ENCODE measurements around the gene CLCA1. TPM values are rescaled to one million over a fixed set of nuclear protein-coding genes. Genes with fewer than 3 reads are reported as not detected.

CLCA1 gene
- polyA plus RNA-seq, 1 of the 3 experiments (the other 2 are of a cell fraction) = not detected

- Histone ChIP-seq H3K9me2 (no peaks in the 10 kb centered on the region), H3K27me3 (ENCODE audit: insufficient read depth) (no peaks in the 10 kb centered on the region), H3K9me3 (no peaks in the 10 kb centered on the region), H3F3A (replicated peaks; ENCODE audit: insufficient read depth) (no peaks in the 10 kb centered on the region), H3K4me1 (ENCODE audit: control insufficient read depth in 1 of 2, insufficient read depth in 2 of 2, low read depth in 1 of 2, low read length in 1 of 2) (no peaks in the 10 kb centered on the region), H2AFZ (ENCODE audit: low read depth) (peak overlapping the region; percentile 71), H3K4me3 (ENCODE audit: low read depth in 2 of 2, low read length in 1 of 2) (no peak overlapping the region), H3K27ac (ENCODE audit: low read depth in 2 of 2, low read length in 1 of 2) (no peak overlapping the region), H3K9ac (no peak overlapping the region), H3K36me3 (replicated peaks in 1 of 2; ENCODE audit: control insufficient read depth in 1 of 2, insufficient read depth in 2 of 2, low read length in 1 of 2) (no peaks in the 10 kb centered on the region), H3K4me2 (no peak overlapping the region), H4K20me1 (ENCODE audit: insufficient read depth) (no peaks in the 10 kb centered on the region), H3K79me2 (ENCODE audit: insufficient read depth) (no peaks in the 10 kb centered on the region)
- DNase-seq = no peak
- TF ChIP-seq NFIC (IDR thresholded peaks at IDR 0.05; ENCODE audit: borderline replicate concordance) (no peak), POLR2AphosphoS5 (IDR thresholded peaks at IDR 0.05; ENCODE audit: low read depth, low read length) (no peak), RXRA (IDR thresholded peaks at IDR 0.05; ENCODE audit: borderline replicate concordance, low read depth) (no peak), TAF1 (IDR thresholded peaks at IDR 0.05; ENCODE audit: borderline replicate concordance, low read depth, low read length) (no peak), TCF12 (IDR thresholded peaks at IDR 0.05) (no peak), FOXJ3 (CRISPR knock-in tag; IDR thresholded peaks at IDR 0.05) (no peak), MEF2A (IDR thresholded peaks at IDR 0.05; ENCODE audit: borderline replicate concordance, low read depth) (no peak), ELF1 (IDR thresholded peaks at IDR 0.05) (no peak), FOXM1 (IDR thresholded peaks at IDR 0.05; ENCODE audit: low read depth) (no peak), TEAD4 (IDR thresholded peaks at IDR 0.05; ENCODE audit: borderline replicate concordance, insufficient read depth) (no peak), SIN3A (IDR thresholded peaks at IDR 0.05; ENCODE audit: borderline replicate concordance, low read depth, low read length) (no peak), GABPA (IDR thresholded peaks at IDR 0.05; ENCODE audit: low read depth) (no peak), EZH2phosphoT487 (IDR thresholded peaks at IDR 0.05; ENCODE audit: borderline replicate concordance, low read depth) (no peak)
- TF ChIP-seq, protein P1, sequence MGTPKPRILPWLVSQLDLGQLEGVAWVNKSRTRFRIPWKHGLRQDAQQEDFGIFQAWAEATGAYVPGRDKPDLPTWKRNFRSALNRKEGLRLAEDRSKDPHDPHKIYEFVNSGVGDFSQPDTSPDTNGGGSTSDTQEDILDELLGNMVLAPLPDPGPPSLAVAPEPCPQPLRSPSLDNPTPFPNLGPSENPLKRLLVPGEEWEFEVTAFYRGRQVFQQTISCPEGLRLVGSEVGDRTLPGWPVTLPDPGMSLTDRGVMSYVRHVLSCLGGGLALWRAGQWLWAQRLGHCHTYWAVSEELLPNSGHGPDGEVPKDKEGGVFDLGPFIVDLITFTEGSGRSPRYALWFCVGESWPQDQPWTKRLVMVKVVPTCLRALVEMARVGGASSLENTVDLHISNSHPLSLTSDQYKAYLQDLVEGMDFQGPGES (IDR thresholded peaks at IDR 0.05; ENCODE audit: low read depth, low read length) = no peak
- ChIA-PET CTCF (interaction anchor here (1.2 kb wide), 1 partner anchor 43 kb away, joined by 5 read pairs; no protein-coding TSS in a partner anchor), POLR2A (no interaction called here)
- WGBS (ENCODE audit: low lambda C conversion rate) = 1% methylated on average over 3 of the region's 3 CpGs
These were observed 38.9 kb upstream of the CLCA1 start for GRCh38 chr1:86429835-86430234.

DNA sequence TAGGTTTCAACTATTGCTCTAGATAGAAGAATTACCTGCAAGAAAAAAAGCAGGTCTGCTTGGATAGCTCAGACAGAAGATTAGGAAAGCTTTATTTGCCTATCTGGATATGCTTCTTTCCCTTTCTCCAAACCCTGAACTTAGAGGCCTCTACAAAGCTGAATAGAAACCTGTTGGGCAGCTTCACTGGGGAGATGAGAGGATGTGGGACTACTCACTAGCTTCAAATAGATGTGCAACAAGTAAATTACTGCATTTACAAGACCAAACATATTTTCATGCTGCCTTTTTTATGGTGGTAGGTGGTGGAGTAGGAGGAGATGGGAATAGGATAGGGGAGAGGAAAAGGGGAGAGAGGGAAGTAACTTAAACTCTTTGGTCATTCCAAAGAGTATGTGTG lies 38.4 kb upstream of the CLCA1 start:
- H3K9me3 ChIP-seq = no peaks in the 10 kb centered on the region

More for the DNA sequence above, 38.4 kb upstream of the CLCA1 start:
- no peak overlapping the region for H3K9ac ChIP-seq
- TF ChIP-seq FOXM1 (IDR thresholded peaks at IDR 0.05; ENCODE audit: low read depth) = no peak
- no peak for TF ChIP-seq GATA2 (CRISPR knock-in tag; IDR thresholded peaks at IDR 0.05)
- TF ChIP-seq TCF12 (IDR thresholded peaks at IDR 0.05) = no peak
- TF ChIP-seq EP300 (IDR thresholded peaks at IDR 0.05; ENCODE audit: borderline replicate concordance in 1 of 2, low read depth in 1 of 2, low read length in 1 of 2) = no peak
- TF ChIP-seq POLR2AphosphoS5 (IDR thresholded peaks at IDR 0.05; ENCODE audit: low read depth, low read length) = no peak
- TF ChIP-seq, protein P2, sequence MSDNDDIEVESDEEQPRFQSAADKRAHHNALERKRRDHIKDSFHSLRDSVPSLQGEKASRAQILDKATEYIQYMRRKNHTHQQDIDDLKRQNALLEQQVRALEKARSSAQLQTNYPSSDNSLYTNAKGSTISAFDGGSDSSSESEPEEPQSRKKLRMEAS (IDR thresholded peaks at IDR 0.05; ENCODE audit: low read depth) = no peak
- no peak for TF ChIP-seq SIN3A (IDR thresholded peaks at IDR 0.05; ENCODE audit: borderline replicate concordance, low read depth, low read length)
- no peak for TF ChIP-seq YY1 (IDR thresholded peaks at IDR 0.05; ENCODE audit: low read depth)
- H3K79me2 ChIP-seq (ENCODE audit: insufficient read depth) = no peaks in the 10 kb centered on the region
- H2AFZ ChIP-seq (ENCODE audit: low read depth) = no peak overlapping the region
- POLR2A ChIA-PET = no interaction called here
- no peaks in the 10 kb centered on the region for H3K27me3 ChIP-seq (ENCODE audit: insufficient read depth)
- CTCF ChIA-PET = interaction anchor here (1.2 kb wide), 1 partner anchor 42 kb away, joined by 5 read pairs; no protein-coding TSS in a partner anchor
- H3K27ac ChIP-seq (ENCODE audit: low read depth in 2 of 2, low read length in 1 of 2) = no peak overlapping the region
- no peak overlapping the region for H3K4me2 ChIP-seq
- no peaks in the 10 kb centered on the region for H3F3A ChIP-seq (replicated peaks; ENCODE audit: insufficient read depth)
- H3K36me3 ChIP-seq (replicated peaks in 1 of 2; ENCODE audit: control insufficient read depth in 1 of 2, insufficient read depth in 2 of 2, low read length in 1 of 2) = no peaks in the 10 kb centered on the region
- H3K9me2 ChIP-seq = no peaks in the 10 kb centered on the region
- H3K4me3 ChIP-seq (ENCODE audit: low read depth in 2 of 2, low read length in 1 of 2) = no peak overlapping the region
- H4K20me1 ChIP-seq (ENCODE audit: insufficient read depth) = no peaks in the 10 kb centered on the region
- no peak for DNase-seq
- H3K4me1 ChIP-seq (ENCODE audit: control insufficient read depth in 1 of 2, insufficient read depth in 2 of 2, low read depth in 1 of 2, low read length in 1 of 2) = no peaks in the 10 kb centered on the region

Measured in SK-N-SH (cell line).